DLD1 (cell line): ENCODE measurements around the gene ZNF75A.
"Not testable (repeated sequence)": the region's sequence is repeated elsewhere in the genome, so short reads cannot be mapped to it uniquely, and the experiment has no call there.

ENCODE experiments used
- in situ Hi-C: cut with HindIII; loops from 2 replicates; pipeline ENCODE4 v1.10.0; 2017; ENCODE audit warnings: low sequenced_read_pairs

The ZNF75A gene

DNA sequence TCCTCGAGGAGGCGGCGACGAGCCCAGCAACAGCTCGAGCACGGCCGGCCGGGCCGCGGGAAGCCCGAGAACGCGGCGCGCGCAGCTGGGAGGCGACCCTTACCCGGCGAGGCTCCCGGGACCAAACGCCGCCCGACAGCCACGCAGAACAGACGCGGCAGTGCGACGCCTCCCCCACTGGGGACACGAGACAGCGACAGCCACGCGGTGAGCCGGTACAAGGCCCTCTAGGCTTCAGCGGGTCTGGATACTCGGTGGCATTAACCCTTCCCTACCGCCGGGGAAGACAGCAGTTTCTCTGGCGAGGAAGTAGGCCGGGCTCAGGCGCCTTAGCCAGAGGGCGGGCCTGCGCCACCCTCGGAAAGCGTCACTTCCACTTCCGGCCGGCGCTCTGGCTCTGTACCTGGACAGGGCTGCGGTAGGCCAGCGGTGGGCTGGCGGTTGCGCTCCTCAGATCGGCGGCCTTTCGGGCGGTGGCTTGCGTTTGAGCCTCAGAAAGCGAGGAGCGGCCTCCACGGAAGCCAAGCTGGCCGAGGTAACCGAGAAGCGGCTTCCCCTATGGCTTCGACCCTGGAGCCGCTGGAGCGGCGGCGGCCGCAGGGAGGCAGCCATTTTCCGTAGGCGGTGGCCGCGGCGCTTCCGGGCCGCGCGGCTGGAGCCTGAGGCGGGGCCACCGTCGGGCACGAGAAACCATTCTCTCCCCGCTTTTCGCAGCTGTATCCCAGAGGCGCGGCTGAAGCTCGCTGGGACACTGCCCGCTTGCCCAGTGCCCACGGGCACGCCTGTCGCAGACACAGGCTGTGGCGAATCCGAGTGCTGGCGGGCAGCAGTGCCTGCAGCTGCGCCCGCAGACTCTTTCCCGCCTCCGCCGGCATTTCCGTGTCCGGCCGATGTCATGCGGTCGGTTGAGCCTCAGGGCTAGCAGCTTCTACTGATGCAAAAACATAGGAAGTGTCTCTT lies at the start of gene ZNF75A, which contains the start of gene TIGD7:
Gene ZNF75A (plus strand): TSS at position 389 of the 960 bp plus-strand sequence. CDS start 2,932 bp downstream, outside the sequence.
Gene TIGD7 (minus strand): TSS at position 322 of the 960 bp plus-strand sequence. CDS start 4,816 bp downstream, outside the sequence.
- in situ Hi-C loops = no loop called here

DNA sequence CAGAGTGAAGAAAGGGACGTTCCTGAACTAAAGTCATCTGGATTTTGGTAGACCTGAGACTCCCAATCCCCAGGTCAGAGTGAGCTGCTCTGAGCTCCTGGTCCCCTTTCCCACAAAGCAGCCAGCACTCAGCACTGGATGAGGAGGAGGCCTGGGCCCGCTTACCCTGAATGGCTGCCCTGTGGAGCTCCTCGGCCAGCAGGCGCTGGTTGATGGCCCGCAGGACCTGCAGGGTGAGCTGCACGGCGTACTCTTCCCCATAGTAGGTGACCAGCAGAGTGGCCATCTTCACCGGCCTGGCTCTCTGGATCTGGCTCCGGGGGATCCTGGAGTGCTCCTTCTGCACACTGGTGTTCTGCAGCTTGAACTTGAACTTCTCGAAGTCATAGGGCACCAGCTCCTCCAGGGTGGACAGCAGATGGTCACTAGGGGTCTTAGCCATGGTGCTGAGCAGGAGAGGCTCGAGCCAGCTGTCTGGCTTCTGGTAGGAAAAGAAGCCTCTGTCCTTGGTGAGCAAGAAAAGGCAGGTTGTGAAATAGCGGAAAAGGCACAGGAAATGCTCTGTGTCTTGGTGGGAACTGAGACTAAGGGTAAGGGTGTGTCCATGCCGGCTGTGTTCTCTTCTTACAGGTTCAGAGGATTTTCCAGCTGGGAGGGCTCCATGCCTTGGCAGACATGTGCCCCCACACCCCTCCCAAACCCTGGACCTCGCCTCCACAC lies 49.0 kb upstream of the ZNF75A start, which contains the start of gene MEFV:
Gene MEFV (minus strand): TSS at position 488 of the 720 bp plus-strand sequence. CDS start 46 bp downstream, at position 442.
- in situ Hi-C loops = no loop called here

DNA sequence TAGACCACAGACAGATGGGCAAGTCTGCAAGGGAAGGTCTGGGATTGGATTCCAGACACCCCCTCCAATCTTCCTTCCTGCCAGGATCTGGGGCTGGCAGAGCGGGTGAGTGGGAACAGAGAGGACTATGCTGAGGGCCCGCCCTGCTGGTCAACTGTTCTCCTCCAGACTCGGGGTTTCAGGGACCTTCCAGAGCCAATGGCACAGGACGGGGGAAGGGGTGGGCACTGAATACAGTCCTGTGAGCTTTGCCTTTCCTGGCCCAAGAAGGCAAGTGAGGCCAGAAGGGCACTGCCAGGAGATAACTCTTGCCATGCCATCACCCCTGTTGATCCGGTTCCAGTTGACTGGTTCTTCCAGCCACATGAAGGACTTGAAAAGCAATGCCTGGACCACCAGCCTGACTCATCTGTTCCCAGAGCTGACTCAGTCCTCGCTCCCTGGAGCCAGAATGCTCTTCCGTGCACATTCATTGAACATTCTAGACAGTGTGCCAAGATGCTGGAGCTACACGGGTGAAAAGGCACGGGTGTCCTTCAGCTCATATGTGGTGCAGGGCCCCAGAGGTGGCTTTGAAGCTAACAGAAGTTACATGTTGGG lies 48.3 kb upstream of the ZNF75A start:
- in situ Hi-C loops = no loop called here

DNA sequence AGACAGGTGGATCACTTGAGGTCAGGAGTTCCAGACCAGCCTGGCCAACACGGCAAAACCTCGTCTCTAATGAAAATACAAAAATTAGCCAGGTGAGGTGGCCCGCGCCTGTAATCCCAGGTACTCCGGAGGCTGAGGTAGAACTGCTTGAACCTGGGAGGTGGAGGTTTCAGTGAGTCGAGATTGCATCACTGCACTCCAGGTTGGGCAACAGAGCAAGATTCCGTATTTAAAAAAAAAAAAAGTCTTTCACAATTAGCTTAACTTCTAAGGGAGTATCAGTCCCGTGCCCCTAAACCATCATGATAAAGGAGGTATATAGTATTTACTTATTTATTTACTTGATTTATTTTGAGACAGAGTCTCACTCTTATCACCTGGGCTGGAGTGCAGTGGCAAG lies 45.5 kb upstream of the ZNF75A start:
- in situ Hi-C loops = no loop called here

- in situ Hi-C loops = no loop called here
These were observed 42.8 kb upstream of the ZNF75A start for GRCh38 chr16:3262517-3262916.

DNA sequence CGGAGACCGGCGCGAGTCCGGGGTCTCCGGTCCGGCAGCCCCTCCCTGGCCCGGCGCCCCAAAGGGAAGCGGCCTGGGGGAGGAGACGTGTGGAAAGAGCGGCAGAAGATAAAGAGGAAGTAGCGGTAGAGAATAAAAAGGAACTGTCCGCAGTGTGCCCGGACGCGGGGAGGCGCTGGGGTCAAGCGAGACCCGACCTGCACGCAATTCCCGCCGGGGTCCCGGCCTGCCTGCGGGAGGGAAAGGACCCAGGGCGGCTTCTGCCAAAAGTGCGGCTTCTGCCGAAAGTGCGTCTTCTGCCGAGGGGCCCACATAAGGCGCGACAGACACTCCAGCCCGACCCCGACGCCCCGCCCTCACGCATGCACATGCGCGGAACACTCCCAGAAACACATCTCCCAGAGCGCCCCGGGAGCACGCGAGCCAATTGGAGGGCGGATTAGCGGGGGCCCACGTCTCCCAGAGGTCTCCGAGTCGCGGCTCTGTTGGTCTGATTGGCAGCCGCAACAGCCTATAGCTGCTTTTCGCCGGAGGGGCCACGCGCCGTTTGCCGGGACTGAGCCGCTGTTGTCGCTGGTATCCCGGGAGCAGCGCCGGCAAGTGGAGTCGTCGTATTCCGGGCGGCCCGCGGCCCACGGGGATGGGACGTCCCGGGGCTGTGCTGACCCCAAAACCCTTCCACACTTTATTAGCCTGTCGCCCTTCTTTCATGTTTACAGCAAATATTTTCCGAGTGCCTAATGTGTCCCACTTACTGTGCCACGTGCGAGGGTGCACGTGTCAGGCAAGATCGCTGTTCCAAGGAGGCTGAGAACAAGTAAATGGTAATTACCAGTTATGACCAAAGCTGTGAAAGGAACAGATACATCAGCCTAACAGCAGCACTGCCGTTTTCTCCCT lies 40.9 kb upstream of the ZNF75A start:
- in situ Hi-C loops = no loop called here

- in situ Hi-C loops = no loop called here
These were observed 38.3 kb upstream of the ZNF75A start for GRCh38 chr16:3266873-3267537.

GRCh38 chr16:3268294-3268693 lies 37.0 kb upstream of the ZNF75A start:
- in situ Hi-C loops = no loop called here

DNA sequence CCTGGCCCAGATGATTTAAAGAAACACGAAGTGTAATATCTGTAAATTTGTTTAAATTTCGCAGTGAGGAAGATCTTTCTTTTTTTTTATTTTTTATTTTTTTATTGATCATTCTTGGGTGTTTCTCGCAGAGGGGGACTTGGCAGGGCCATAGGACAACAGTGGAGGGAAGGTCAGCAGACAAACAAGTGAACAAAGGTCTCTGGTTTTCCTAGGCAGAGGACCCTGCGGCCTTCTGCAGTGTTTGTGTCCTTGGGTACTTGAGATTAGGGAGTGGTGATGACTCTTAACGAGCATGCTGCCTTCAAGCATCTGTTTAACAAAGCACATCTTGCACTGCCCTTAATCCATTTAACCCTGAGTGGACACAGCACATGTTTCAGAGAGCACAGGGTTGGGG lies 34.6 kb upstream of the ZNF75A start:
- in situ Hi-C loops = not testable (repeated sequence)

DNA sequence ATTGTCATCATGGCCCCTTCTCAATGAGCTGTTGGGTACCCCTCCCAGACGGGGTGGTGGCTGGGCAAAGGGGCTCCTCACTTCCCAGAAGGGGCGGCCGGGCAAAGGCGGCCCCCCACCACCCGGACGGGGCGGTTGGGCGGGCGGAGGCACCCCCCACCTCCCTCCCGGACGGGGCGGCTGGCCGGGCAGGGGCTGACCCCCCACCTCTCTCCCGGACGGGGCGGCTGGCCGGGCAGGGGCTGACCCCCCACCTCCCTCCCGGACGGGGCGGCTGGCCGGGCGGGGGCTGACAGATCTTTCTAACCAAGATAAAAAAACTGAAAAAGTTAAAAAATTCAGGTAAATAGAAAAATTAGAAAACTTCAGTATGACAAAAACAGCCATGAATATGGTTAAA lies 34.0 kb upstream of the ZNF75A start:
- in situ Hi-C loops = not testable (repeated sequence)

GRCh38 chr16:3274490-3274889 lies 30.8 kb upstream of the ZNF75A start:
- in situ Hi-C loops = no loop called here

DNA sequence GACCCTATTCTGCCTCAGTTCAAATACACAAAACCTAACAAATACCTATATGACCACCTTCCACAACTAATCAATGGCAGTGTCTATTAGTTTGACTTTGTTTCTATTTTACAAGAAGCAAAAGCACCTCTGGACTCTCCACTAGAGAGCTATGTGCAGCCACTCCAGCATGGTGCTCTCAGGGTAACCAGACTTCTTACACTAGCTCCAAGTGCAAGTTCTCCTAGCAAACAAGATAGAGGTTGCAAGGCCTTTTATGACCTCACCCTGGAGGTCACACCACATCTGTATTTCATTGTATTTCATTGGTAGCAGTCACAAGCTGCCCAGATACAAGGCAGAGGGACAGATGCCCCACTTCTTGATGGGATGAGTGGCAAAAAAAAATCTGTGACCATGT lies 30.4 kb upstream of the ZNF75A start:
- in situ Hi-C loops = no loop called here

- in situ Hi-C loops = no loop called here
These were observed 28.6 kb upstream of the ZNF75A start for GRCh38 chr16:3276679-3277078.

DNA sequence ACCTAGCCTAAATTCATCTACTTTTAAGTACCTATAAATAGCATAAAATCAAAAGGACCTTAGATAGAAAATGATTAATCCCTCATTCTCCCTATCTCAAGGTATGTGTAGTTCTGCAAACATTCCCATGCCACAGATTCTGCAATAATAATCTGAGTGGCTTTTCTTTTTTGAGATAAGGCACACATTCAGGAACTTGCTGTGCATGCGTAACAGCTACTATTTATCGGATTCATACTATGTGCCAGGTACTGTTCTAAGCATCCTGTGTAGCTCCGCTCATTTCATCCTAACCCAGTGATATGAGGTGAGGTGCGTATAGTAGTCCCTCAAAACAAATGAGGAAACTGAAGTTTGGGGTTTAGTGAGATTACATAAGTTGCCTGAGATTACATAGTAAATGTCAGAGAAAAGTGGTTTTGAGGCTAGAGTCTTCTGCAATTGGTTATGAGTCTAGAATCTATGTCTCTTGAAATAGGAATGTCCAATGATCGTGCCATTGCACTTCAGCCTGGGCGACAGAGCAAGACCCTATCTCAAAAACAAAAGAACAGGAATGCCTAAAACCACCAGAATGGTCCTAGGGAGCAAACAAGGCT lies 24.0 kb upstream of the ZNF75A start:
- in situ Hi-C loops = no loop called here

DNA sequence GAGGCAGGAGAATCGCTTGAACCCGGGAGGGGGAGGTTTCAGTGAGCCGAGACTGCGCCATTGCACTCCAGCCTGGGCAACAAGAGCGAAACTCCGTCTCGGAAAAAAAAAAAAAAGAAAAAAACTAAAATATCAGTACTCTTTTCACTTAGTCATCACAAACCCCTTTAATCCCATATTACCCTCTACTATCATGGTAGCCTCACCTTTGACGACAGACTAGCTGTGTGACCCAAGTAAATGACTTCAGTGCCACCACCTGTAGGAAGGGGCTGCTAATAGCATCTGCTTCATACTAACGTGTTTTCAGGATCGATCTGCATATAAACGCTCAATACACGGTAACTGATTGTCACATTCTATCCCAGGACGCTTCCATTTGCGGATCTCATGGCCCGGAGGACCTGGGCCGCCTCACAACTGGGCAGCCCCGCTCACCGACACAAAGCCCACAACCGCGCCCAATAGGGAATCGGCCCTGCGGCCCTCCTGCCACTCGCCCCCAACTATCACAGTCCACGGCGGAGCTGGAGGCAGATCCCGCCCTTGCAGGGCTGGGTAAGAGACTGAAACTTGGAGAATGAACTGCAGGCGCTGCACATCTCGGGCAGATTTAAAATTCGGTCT lies 23.1 kb upstream of the ZNF75A start:
- in situ Hi-C loops = no loop called here

DNA sequence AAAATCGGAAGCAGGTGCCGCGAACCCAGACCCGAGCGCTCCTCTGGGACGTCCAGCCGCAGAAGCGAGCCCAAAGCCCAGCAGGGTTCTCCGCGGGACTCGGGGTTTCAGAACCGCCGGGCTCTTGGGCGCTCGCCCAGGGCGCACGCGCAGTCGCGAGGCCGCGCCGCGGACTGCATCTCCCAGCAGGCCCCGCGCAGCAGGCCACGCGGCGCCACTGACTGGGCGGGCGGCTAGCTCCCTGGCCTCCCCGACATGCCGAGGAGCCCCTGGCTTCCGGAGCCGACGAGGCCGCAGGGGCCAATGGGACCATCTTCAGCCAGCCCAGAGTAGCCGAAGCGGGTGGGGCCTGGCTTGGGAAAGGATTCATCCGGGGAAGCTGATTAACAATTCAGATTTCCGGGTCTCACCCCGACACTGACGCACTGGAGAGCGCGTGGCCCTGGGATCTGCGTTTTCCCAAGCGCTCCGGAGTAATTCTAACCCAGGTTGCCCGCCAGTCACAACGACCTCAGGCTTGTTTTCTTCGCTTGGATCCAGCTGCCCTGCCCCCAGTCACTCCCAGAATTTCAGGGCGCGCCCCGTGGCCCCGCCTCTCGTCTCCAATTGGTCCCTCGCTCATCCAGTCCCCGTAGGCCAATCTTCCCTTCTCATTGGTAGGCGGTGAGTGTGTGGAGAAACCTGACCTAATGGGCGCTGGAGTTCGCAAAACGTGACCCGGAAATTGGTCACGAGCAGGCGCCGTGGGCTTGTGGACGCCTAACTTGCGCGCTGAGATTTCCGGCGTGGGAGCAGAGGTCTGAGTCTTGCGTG lies 22.4 kb upstream of the ZNF75A start, which contains the start of gene ZNF263:
Gene ZNF263 (plus strand): TSS at position 762 of the 813 bp plus-strand sequence. CDS start 328 bp downstream, outside the sequence.
- in situ Hi-C loops = no loop called here

DNA sequence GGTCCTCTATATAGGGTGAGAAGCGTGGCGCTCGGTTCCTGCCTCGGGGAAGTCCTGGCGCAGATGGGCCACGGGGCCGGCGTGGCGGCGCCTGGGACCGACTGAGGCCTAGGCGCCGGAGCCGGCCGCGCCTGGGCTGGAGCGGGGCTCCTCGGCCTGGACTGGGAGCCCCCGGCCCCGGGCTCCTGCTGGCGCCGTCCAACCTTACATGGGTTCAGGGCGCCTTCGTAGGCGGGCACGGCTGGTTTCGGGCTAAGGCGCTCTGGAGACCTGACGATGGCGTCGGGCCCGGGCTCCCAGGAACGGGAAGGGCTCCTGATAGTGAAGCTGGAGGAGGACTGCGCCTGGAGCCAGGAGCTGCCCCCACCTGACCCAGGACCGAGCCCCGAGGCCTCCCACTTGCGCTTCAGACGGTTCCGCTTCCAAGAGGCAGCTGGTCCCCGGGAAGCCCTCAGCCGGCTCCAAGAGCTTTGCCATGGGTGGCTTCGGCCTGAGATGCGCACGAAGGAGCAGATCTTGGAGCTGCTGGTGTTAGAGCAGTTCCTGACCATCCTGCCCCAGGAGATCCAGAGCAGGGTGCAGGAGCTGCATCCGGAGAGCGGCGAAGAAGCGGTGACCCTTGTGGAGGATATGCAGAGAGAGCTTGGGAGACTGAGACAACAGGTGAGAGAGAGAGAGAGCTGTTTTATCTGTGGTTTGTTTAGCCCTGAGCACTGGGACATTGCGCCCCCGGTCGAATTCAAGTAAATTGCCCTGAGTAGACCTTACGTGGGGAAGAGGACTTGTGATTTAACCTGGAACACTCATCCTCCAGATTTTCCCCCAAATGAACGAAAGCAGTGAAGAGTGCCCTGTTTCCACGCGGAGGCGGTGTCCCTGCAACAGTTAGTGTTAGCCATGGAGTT lies 21.5 kb upstream of the ZNF75A start:
- in situ Hi-C loops = no loop called here
